Ishikawa (cell line): ENCODE results near the gene BTN1A1.

Experiments used
- CEBPB ChIP-seq: IDR thresholded peaks from 2 replicates; pipeline ENCODE4 v1.6.1; 2012
- TF ChIP-seq, protein P1 (sequence below): IDR thresholded peaks from 2 replicates; pipeline ENCODE4 v1.6.1; 2012; ENCODE audit warnings: low read depth, mild to moderate bottlenecking
- TF ChIP-seq, protein P2 (sequence below): IDR thresholded peaks from 2 replicates; pipeline ENCODE4 v1.6.1; 2012

DNA sequence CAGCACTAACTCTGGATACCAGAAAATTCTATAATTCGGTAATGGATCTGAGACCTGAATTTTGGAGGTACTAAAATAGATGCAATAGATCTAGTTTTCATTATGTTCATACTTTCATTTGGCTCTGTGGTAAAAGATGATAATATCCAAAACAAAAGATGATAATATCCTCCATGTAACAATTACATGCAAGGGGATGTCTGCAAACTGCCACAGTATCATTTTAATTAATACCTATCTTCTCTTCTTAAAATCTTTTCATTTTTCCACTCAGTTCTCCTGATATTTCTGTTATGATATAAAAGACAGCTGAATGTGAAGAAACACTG is 26.7 kb upstream of the BTN1A1 start:
- TF ChIP-seq, protein P1, sequence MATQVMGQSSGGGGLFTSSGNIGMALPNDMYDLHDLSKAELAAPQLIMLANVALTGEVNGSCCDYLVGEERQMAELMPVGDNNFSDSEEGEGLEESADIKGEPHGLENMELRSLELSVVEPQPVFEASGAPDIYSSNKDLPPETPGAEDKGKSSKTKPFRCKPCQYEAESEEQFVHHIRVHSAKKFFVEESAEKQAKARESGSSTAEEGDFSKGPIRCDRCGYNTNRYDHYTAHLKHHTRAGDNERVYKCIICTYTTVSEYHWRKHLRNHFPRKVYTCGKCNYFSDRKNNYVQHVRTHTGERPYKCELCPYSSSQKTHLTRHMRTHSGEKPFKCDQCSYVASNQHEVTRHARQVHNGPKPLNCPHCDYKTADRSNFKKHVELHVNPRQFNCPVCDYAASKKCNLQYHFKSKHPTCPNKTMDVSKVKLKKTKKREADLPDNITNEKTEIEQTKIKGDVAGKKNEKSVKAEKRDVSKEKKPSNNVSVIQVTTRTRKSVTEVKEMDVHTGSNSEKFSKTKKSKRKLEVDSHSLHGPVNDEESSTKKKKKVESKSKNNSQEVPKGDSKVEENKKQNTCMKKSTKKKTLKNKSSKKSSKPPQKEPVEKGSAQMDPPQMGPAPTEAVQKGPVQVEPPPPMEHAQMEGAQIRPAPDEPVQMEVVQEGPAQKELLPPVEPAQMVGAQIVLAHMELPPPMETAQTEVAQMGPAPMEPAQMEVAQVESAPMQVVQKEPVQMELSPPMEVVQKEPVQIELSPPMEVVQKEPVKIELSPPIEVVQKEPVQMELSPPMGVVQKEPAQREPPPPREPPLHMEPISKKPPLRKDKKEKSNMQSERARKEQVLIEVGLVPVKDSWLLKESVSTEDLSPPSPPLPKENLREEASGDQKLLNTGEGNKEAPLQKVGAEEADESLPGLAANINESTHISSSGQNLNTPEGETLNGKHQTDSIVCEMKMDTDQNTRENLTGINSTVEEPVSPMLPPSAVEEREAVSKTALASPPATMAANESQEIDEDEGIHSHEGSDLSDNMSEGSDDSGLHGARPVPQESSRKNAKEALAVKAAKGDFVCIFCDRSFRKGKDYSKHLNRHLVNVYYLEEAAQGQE: no peak
- TF ChIP-seq, protein P2, sequence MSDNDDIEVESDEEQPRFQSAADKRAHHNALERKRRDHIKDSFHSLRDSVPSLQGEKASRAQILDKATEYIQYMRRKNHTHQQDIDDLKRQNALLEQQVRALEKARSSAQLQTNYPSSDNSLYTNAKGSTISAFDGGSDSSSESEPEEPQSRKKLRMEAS: no peak
- TF ChIP-seq CEBPB: no peak
